HG03060 (cell line): Measurements from ENCODE around the gene RABIF.
"Not testable (repeated sequence)": the region's sequence is repeated elsewhere in the genome, so short reads cannot be mapped to it uniquely, and the experiment has no call there.

Source experiments
- ATAC-seq: cut with Tn5 transposase; IDR thresholded peaks from one replicate; pipeline ENCODE4 v1.9.1; 2021; ENCODE audit warnings: low read depth, moderate number of reproducible peaks; ENCODE audit not compliant: unreplicated experiment

Gene RABIF

GRCh38 chr1:202835548-202836072, 53.3 kb downstream of the RABIF start:
- ATAC-seq: no peak

- no peak for ATAC-seq
Measured at GRCh38 chr1:202834771-202835547, 54.0 kb downstream of the RABIF start.

- no peak for ATAC-seq
Measured at GRCh38 chr1:202831906-202832305, 57.0 kb downstream of the RABIF start.

GRCh38 chr1:202829223-202829622, 59.7 kb downstream of the RABIF start:
- ATAC-seq: not testable (repeated sequence)
